Astrocyte (in vitro differentiated cells and primary cell): ENCODE results near the gene IRF2. TPM values are rescaled to one million over a fixed set of nuclear protein-coding genes. Genes with fewer than 3 reads are reported as not detected.

Experiments
- DNase-seq: peaks from one replicate; pipeline ENCODE4 v3.0.0-alpha.2; 2010; ENCODE audit warnings: low read depth
- FAIRE-seq: peaks from 2 replicates; lab custom pipeline; 2011; peaks lifted over from hg19 to GRCh38; lab: Jason Lieb, UNC
- H2AFZ ChIP-seq: 2 replicates; pipeline ENCODE4 v1.6.0; 2012; ENCODE audit warnings: low read depth, low read length, inconsistent platforms
- H3K27ac ChIP-seq: 2 replicates; pipeline ENCODE4 v1.5.1; 2011; ENCODE audit warnings: low read depth, low read length, inconsistent platforms
- H3K27me3 ChIP-seq: 2 replicates; pipeline ENCODE4 v1.6.0; 2011; ENCODE audit warnings: low read length, inconsistent platforms; ENCODE audit not compliant: insufficient read depth
- H3K36me3 ChIP-seq: 2 replicates; pipeline ENCODE4 v1.5.1; 2011; ENCODE audit warnings: low read length, inconsistent platforms; ENCODE audit not compliant: insufficient read depth
- H3K4me1 ChIP-seq: 2 replicates; pipeline ENCODE4 v1.5.1; 2011; ENCODE audit warnings: low read length, inconsistent platforms; ENCODE audit not compliant: insufficient read depth
- H3K4me2 ChIP-seq: 2 replicates; pipeline ENCODE4 v1.6.0; 2012; ENCODE audit warnings: low read length, inconsistent platforms
- H3K4me3 ChIP-seq: 2 replicates; pipeline ENCODE4 v1.5.1; 2011; ENCODE audit warnings: low read depth, mild to moderate bottlenecking, low read length, inconsistent platforms; ENCODE audit not compliant: insufficient read depth
- H3K79me2 ChIP-seq: 2 replicates; pipeline ENCODE4 v1.6.0; 2012; ENCODE audit warnings: mild to moderate bottlenecking, low read length, inconsistent platforms; ENCODE audit not compliant: insufficient read depth
- H3K9ac ChIP-seq: 2 replicates; pipeline ENCODE4 v1.6.0; 2012; ENCODE audit warnings: mild to moderate bottlenecking, low read length, inconsistent platforms
- H3K9me3 ChIP-seq: 2 replicates; pipeline ENCODE4 v1.5.1; 2012; ENCODE audit warnings: low read depth, mild to moderate bottlenecking, low read length, inconsistent platforms; ENCODE audit not compliant: insufficient read depth
- H4K20me1 ChIP-seq: 2 replicates; pipeline ENCODE4 v1.6.0; 2012; ENCODE audit warnings: low read length, inconsistent platforms; ENCODE audit not compliant: insufficient read depth
- H3K27ac Mint-ChIP-seq: one replicate; pipeline ENCODE4 v1.8.0; 2021; ENCODE audit warnings: mild to moderate bottlenecking, mixed read lengths; ENCODE audit not compliant: unreplicated experiment
- H3K27me3 Mint-ChIP-seq: one replicate; pipeline ENCODE4 v1.8.0; 2021; ENCODE audit warnings: low read depth, mixed read lengths; ENCODE audit not compliant: unreplicated experiment
- H3K36me3 Mint-ChIP-seq: one replicate; pipeline ENCODE4 v1.8.0; 2021; ENCODE audit warnings: low read depth, mixed read lengths; ENCODE audit not compliant: unreplicated experiment
- H3K4me1 Mint-ChIP-seq: one replicate; pipeline ENCODE4 v1.8.0; 2021; ENCODE audit warnings: low read depth, mixed read lengths; ENCODE audit not compliant: unreplicated experiment
- H3K4me3 Mint-ChIP-seq: one replicate; pipeline ENCODE4 v1.8.0; 2021; ENCODE audit warnings: mild to moderate bottlenecking, moderate library complexity, mixed read lengths; ENCODE audit not compliant: unreplicated experiment
- H3K9me3 Mint-ChIP-seq: one replicate; pipeline ENCODE4 v1.8.0; 2021; ENCODE audit warnings: mild to moderate bottlenecking, mixed read lengths; ENCODE audit not compliant: unreplicated experiment
- CTCF ChIP-seq: IDR thresholded peaks from 2 replicates; pipeline ENCODE4 v1.5.1; 2011; ENCODE audit warnings: low read depth, mild to moderate bottlenecking, inconsistent platforms, low read length, moderate library complexity; ENCODE audit not compliant: insufficient read depth
- EZH2 ChIP-seq: IDR thresholded peaks from 2 replicates; pipeline ENCODE4 v1.6.1; 2012; ENCODE audit warnings: mild to moderate bottlenecking, low read length, inconsistent platforms; ENCODE audit not compliant: insufficient read depth
- total RNA-seq: library from RNA; stranded (reverse); gene quantifications from 2 replicates; pipeline ENCODE4 v1.2.1, GENCODE V29; 2021

IRF2 gene
- total RNA-seq, 1 donor from 2014 or later = 12.6 TPM

- DNase-seq (peak; percentile 92), FAIRE-seq (peak; percentile 73)
- peak overlapping the region; percentile 78 for H3K27ac ChIP-seq
- Mint-ChIP-seq H3K27me3 (no peaks in the 10 kb centered on the region), H3K4me3 (peak overlapping the region; percentile 0), H3K36me3 (peaks cover 24% of the 10 kb centered on the region), H3K4me1 (peaks cover 18% of the 10 kb centered on the region), H3K27ac (peak overlapping the region; percentile 79), H3K9me3 (no peaks in the 10 kb centered on the region)
- H3K9me3 ChIP-seq = no peaks in the 10 kb centered on the region
- H3K9ac ChIP-seq = peak overlapping the region; percentile 47
- H3K27me3 ChIP-seq = no peaks in the 10 kb centered on the region
- no peaks in the 10 kb centered on the region for H3K36me3 ChIP-seq
- peak overlapping the region; percentile 25 for H3K4me3 ChIP-seq
- no peaks in the 10 kb centered on the region for H3K79me2 ChIP-seq
- peak overlapping the region; percentile 12 for H2AFZ ChIP-seq
- H4K20me1 ChIP-seq = no peaks in the 10 kb centered on the region
- peak overlapping the region; percentile 76 for H3K4me2 ChIP-seq
- TF ChIP-seq EZH2 (no peak), CTCF (no peak)
- H3K4me1 ChIP-seq = peaks cover 25% of the 10 kb centered on the region
Observed at GRCh38 chr4:184408021-184408683, 66.2 kb downstream of the IRF2 start.

GRCh38 chr4:184406958-184407391 lies 67.4 kb downstream of the IRF2 start:
- no peak for TF ChIP-seq EZH2
- TF ChIP-seq CTCF = no peak
- DNase-seq = no peak
- no peak overlapping the region for H2AFZ ChIP-seq
- no peak overlapping the region for H3K9ac ChIP-seq
- no peak overlapping the region for H3K4me3 Mint-ChIP-seq
- H3K4me2 ChIP-seq = no peak overlapping the region
- H3K36me3 Mint-ChIP-seq = peaks cover 20% of the 10 kb centered on the region
- H3K27ac ChIP-seq = peak overlapping the region; percentile 78
- no peaks in the 10 kb centered on the region for H3K9me3 Mint-ChIP-seq
- H3K27ac Mint-ChIP-seq = no peak overlapping the region
- no peak overlapping the region for H3K4me3 ChIP-seq
- H4K20me1 ChIP-seq = no peaks in the 10 kb centered on the region
- peaks cover 20% of the 10 kb centered on the region for H3K4me1 Mint-ChIP-seq
- H3K27me3 Mint-ChIP-seq = no peaks in the 10 kb centered on the region
- H3K79me2 ChIP-seq = no peaks in the 10 kb centered on the region
- no peak for FAIRE-seq
- H3K9me3 ChIP-seq = no peaks in the 10 kb centered on the region
- H3K36me3 ChIP-seq = no peaks in the 10 kb centered on the region
- peaks cover 25% of the 10 kb centered on the region for H3K4me1 ChIP-seq
- no peaks in the 10 kb centered on the region for H3K27me3 ChIP-seq

GRCh38 chr4:184404047-184404446 lies 70.3 kb downstream of the IRF2 start:
- no peaks in the 10 kb centered on the region for H3K9me3 Mint-ChIP-seq
- no peak overlapping the region for H3K9ac ChIP-seq
- FAIRE-seq = no peak
- H4K20me1 ChIP-seq = no peaks in the 10 kb centered on the region
- H3K4me3 ChIP-seq = no peak overlapping the region
- no peak overlapping the region for H3K4me3 Mint-ChIP-seq
- H3K4me1 Mint-ChIP-seq = peaks cover 20% of the 10 kb centered on the region
- H3K9me3 ChIP-seq = no peaks in the 10 kb centered on the region
- no peak overlapping the region for H3K4me2 ChIP-seq
- no peak overlapping the region for H3K27ac ChIP-seq
- peaks cover 34% of the 10 kb centered on the region for H3K4me1 ChIP-seq
- H3K36me3 ChIP-seq = no peaks in the 10 kb centered on the region
- H3K27ac Mint-ChIP-seq = no peak overlapping the region
- H3K27me3 ChIP-seq = no peaks in the 10 kb centered on the region
- no peak overlapping the region for H2AFZ ChIP-seq
- H3K27me3 Mint-ChIP-seq = no peaks in the 10 kb centered on the region
- DNase-seq = no peak
- no peaks in the 10 kb centered on the region for H3K79me2 ChIP-seq
- TF ChIP-seq EZH2 = no peak
- TF ChIP-seq CTCF = no peak
- H3K36me3 Mint-ChIP-seq = peaks cover 13% of the 10 kb centered on the region
